HUES6 (cell line): Measurements from ENCODE around the gene CDH16.
A peak's percentile ranks its signal among the peaks of the same experiment; 100 is the strongest.
"Not testable (repeated sequence)": the region's sequence is repeated elsewhere in the genome, so short reads cannot be mapped to it uniquely, and the experiment has no call there.

Experiments used
- H3K27ac ChIP-seq: 2 replicates; pipeline ENCODE4 v1.7.0; 2013; ENCODE audit warnings: low read depth, mild to moderate bottlenecking, low read length, inconsistent platforms
- H3K27me3 ChIP-seq: 2 replicates; pipeline ENCODE4 v1.6.1; 2013; ENCODE audit warnings: low read length; ENCODE audit not compliant: control insufficient read depth, insufficient read depth
- H3K36me3 ChIP-seq: 2 replicates; pipeline ENCODE4 v1.6.1; 2013; ENCODE audit warnings: low read length; ENCODE audit not compliant: control insufficient read depth, insufficient read depth
- H3K4me1 ChIP-seq: 2 replicates; pipeline ENCODE4 v1.6.1; 2013; ENCODE audit warnings: low read length; ENCODE audit not compliant: control insufficient read depth, insufficient read depth
- H3K4me3 ChIP-seq: 2 replicates; pipeline ENCODE4 v1.5.1; 2013; ENCODE audit warnings: low read depth, low read length
- H3K9ac ChIP-seq: one replicate; pipeline ENCODE4 v1.6.1; 2013; ENCODE audit warnings: mild to moderate bottlenecking, low read length
- H3K9me3 ChIP-seq: 2 replicates; pipeline ENCODE4 v1.6.1; 2013; ENCODE audit warnings: low read depth, low read length; ENCODE audit not compliant: control insufficient read depth, insufficient read depth

Gene CDH16, protein sequence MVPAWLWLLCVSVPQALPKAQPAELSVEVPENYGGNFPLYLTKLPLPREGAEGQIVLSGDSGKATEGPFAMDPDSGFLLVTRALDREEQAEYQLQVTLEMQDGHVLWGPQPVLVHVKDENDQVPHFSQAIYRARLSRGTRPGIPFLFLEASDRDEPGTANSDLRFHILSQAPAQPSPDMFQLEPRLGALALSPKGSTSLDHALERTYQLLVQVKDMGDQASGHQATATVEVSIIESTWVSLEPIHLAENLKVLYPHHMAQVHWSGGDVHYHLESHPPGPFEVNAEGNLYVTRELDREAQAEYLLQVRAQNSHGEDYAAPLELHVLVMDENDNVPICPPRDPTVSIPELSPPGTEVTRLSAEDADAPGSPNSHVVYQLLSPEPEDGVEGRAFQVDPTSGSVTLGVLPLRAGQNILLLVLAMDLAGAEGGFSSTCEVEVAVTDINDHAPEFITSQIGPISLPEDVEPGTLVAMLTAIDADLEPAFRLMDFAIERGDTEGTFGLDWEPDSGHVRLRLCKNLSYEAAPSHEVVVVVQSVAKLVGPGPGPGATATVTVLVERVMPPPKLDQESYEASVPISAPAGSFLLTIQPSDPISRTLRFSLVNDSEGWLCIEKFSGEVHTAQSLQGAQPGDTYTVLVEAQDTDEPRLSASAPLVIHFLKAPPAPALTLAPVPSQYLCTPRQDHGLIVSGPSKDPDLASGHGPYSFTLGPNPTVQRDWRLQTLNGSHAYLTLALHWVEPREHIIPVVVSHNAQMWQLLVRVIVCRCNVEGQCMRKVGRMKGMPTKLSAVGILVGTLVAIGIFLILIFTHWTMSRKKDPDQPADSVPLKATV

DNA sequence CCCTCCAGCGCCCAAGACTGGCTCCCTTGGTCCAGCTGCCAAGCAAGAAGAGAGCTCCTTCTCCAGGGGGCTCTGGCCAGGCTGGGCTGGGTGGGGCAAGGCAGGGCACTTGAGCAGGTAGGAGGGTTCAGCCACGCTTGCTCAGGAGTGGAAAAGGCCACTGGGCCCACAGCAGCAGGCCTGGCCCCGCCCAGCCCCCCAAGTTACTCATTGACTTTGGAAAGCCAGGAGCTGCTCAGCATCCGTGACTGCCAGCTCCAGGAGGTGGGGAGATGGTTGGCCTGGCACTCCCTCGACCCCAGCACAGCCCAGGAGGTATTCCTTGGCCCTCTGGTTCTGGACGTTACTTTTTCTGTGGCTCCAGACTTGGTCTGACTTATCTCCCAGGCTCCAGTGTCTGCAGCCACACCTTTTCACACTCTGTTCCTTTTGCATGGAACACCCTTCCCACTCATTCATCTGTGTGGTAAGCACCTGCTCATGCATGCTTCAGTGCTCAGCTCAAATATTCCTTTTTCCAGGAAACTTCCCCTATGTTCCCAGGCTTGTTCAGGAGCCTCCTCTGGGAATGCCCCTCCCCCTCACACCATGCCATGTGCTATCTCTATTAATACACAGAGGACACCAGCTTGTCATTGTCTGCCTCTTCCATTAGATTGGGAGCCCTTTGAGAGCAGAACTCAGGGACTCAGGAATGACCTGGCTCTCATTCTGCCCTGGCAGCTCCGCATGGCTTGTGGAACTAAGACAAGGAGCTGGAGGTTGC, at the start of gene CDH16:
TSS of gene CDH16 (minus strand) at position 83 of the 766 bp plus-strand sequence. CDS start 820 bp downstream, outside the sequence.
- Histone ChIP-seq H3K4me1 (no peaks in the 10 kb centered on the region), H3K36me3 (no peaks in the 10 kb centered on the region), H3K9me3 (no peaks in the 10 kb centered on the region), H3K27me3 (peaks cover 62% of the 10 kb centered on the region), H3K27ac (no peak within 1 kb of the TSS), H3K9ac (no peak within 1 kb of the TSS), H3K4me3 (no peak within 1 kb of the TSS)

DNA sequence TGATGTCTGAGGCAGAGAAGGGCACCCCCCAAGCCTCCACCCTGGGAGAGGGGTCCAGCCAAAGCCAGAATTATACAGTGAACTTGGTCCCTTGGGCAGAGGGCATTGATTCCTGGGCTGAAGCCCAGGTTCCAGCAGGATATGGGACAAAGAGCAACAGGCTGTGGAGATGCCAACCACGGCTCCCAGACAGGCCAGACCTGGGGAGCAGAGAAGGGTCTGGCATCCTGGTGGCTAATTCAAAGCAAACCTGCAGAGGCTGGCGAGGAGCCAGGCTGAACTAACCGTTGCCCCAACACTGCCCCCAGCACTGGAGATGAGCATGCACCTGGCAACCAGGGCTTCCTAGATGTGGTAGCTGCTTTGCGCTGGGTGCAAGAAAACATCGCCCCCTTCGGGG, 45.4 kb upstream of the CDH16 start:
- Histone ChIP-seq H3K9ac (no peak overlapping the region), H3K36me3 (no peaks in the 10 kb centered on the region), H3K27me3 (no peaks in the 10 kb centered on the region), H3K4me1 (peaks cover 3% of the 10 kb centered on the region; the same call in 1 of the 2 replicates), H3K4me3 (no peak overlapping the region), H3K9me3 (no peaks in the 10 kb centered on the region), H3K27ac (no peak overlapping the region)

DNA sequence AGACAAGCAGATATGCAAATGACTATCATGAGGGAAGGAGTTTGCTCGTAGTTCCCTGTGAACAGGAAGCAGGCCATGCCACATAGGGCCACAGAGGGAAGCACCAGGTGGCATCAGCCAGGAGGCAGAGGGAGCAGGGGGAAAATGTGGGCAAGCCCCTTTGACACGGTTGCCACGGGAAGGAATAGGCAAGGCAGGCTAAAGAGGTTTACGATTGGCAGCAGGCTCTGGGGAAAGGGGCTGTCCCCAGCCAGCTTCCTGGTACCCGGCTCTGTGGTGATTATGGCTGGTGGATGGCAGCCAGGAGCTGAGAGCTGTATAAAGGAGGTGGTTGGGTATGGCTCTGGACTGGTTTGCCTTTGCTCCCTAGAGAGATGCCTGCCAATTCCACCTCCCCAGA, 43.2 kb upstream of the CDH16 start:
- Histone ChIP-seq H3K9me3 (no peaks in the 10 kb centered on the region), H3K4me1 (peaks cover 3% of the 10 kb centered on the region; the same call in 1 of the 2 replicates), H3K4me3 (no peak overlapping the region), H3K27ac (no peak overlapping the region), H3K27me3 (no peaks in the 10 kb centered on the region; the same call in 1 of the 2 replicates), H3K9ac (no peak overlapping the region), H3K36me3 (no peaks in the 10 kb centered on the region)

DNA sequence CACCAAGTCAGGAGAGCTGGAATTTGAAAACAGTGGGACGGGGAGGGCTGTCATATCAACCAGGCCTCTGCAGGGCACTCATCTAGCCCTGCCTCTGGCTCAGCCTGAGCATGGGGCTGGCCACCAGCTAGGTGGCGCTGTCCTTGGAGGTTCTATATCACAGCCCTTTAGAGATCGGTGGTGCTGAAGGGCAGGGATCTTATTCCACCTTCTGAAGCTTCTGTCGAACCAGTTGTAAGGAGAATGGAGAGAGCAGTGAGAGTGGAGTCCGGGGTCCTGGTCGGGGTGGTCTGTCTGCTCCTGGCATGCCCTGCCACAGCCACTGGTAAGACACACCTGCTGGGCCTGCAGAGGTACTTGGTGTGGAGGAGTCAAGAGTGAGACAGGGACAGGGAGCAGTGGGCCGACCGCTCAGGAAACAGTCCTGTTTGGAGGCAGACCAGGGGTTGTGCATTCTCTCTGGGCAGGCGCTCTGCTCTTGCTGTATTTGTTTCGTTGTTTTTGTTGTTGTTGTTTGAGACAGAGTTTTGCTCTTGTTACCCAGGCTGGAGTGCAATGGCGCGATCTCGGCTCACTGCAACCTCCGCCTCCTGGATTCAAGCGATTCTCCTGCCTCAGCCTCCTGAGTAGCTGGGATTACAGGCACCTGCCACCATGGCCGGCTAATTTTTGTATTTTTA, 42.5 kb upstream of the CDH16 start, which contains the start of gene CES3:
TSS of gene CES3 (plus strand) at position 202 of the 680 bp plus-strand sequence. CDS start at position 244, 42 bp downstream.
- H3K9ac ChIP-seq: no peak within 1 kb of the TSS
- H3K4me3 ChIP-seq: peak within 1 kb of the TSS; percentile 49
- no peaks in the 10 kb centered on the region for H3K36me3 ChIP-seq
- no peak within 1 kb of the TSS for H3K27ac ChIP-seq
- peaks cover 3% of the 10 kb centered on the region; the same call in 1 of the 2 replicates for H3K4me1 ChIP-seq
- H3K27me3 ChIP-seq: no peaks in the 10 kb centered on the region; the same call in 1 of the 2 replicates
- no peaks in the 10 kb centered on the region for H3K9me3 ChIP-seq

DNA sequence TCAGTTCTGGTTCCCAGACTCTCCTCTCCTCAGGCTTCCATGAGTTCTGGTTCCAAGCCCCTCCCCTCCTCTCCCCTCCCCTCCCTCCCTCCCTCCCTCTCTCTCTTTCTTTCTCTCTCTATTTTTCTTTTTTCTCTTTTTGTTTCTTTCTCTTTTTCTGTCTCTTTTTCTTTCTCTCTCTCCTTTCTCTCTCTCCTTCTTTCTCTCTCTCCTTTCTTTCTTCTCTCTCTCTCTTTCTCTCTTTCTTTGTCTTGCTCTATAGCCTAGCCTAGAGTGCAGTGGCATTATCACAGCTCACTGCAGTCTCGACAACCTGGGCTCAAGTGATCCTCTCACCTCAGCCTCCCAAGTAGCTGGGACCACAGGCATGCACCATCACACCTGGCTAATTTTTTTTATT, 41.6 kb upstream of the CDH16 start:
- Histone ChIP-seq H3K9me3 (no peaks in the 10 kb centered on the region), H3K27me3 (no peaks in the 10 kb centered on the region; the same call in 1 of the 2 replicates), H3K4me1 (peaks cover 3% of the 10 kb centered on the region; the same call in 1 of the 2 replicates), H3K9ac (no peak overlapping the region), H3K36me3 (no peaks in the 10 kb centered on the region), H3K27ac (no peak overlapping the region), H3K4me3 (no peak overlapping the region)

DNA sequence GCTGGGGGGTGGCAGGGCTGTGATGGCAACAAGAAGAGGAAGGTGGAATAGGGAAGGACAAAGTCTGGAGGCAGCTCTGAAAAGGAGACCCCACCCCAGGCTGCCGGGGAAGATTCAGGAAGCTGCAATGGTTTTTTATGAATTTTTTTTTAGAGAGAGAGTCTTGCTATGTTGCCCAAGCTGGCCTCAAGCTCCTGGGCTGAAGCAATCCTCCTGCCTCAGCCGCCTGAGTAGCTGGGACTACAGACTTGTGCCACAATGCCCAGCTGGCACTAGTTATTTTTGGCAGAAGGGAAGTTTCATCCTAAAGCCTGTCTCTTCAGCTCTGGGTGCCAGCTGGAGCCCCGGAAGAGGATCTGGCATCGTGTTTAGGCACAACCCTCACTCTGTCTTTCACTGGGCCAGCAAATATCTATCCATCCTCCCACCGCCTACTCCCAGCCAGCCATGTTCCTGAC, 41.0 kb upstream of the CDH16 start:
- Histone ChIP-seq H3K9ac (no peak overlapping the region), H3K27me3 (no peaks in the 10 kb centered on the region; the same call in 1 of the 2 replicates), H3K4me3 (no peak overlapping the region), H3K4me1 (peaks cover 3% of the 10 kb centered on the region; the same call in 1 of the 2 replicates), H3K9me3 (no peaks in the 10 kb centered on the region), H3K36me3 (no peaks in the 10 kb centered on the region), H3K27ac (no peak overlapping the region)

DNA sequence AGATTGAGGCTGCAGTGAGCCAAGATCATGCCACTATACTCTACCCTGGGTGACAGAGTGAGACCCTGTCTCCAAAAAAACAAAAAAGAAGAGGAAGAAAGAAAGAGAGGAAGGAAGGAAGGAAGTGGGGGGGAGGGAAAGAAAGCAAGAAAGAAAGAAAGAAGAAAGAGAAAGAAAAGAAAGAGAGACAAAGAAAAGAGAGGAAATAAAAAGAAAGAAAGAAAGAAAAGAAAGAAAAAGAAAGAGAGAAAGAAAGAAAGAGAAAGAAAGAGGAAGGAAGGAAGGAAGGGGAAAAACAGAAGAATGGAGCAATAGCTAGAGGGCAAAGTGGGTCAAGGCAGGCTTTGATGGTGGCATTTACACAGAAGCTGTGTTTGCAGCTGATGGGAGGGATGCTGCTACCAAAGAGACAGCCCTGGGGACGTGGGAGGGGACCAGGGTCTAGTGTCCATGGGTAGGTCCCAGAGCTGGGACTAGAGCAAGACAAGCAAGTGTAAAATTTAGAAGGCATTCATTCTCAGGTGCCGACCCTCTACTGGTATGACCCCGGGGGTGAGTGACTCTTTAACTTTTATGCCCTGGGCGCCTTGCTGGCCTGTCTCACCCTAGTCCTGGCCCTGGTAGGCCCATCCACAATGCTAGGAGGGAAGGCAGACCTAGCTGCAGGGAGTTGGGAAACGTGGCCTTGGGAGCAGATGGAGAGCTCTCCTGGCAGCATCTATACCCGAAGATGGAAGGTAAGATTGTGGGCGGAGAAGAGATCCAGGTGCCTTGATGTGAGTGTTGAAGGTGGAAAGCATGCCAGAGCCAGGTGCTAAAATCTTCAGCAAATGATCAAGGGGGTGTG, 40.4 kb upstream of the CDH16 start:
- no peak overlapping the region for H3K9ac ChIP-seq
- no peak overlapping the region for H3K4me3 ChIP-seq
- peaks cover 3% of the 10 kb centered on the region; the same call in 1 of the 2 replicates for H3K4me1 ChIP-seq
- no peaks in the 10 kb centered on the region for H3K36me3 ChIP-seq
- no peaks in the 10 kb centered on the region; the same call in 1 of the 2 replicates for H3K27me3 ChIP-seq
- H3K9me3 ChIP-seq: no peaks in the 10 kb centered on the region
- no peak overlapping the region for H3K27ac ChIP-seq

DNA sequence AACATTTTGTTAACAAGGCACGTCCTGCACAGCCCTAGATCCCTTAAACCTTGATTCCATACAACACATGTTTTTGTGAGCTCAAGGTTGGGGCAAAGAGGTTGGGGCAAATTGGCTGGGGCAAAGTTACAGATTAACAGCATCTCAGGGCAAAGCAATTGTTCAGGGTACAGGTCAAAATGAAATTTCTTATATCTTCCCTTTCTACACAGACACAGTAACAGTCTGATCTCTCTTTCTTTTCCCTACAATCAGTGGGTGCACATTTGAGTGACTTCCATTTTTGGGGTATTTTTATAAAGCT, 37.4 kb upstream of the CDH16 start:
- not testable (repeated sequence) for H3K36me3 ChIP-seq, H3K9ac ChIP-seq, H3K27me3 ChIP-seq, H3K27ac ChIP-seq, H3K4me3 ChIP-seq, H3K4me1 ChIP-seq, H3K9me3 ChIP-seq

DNA sequence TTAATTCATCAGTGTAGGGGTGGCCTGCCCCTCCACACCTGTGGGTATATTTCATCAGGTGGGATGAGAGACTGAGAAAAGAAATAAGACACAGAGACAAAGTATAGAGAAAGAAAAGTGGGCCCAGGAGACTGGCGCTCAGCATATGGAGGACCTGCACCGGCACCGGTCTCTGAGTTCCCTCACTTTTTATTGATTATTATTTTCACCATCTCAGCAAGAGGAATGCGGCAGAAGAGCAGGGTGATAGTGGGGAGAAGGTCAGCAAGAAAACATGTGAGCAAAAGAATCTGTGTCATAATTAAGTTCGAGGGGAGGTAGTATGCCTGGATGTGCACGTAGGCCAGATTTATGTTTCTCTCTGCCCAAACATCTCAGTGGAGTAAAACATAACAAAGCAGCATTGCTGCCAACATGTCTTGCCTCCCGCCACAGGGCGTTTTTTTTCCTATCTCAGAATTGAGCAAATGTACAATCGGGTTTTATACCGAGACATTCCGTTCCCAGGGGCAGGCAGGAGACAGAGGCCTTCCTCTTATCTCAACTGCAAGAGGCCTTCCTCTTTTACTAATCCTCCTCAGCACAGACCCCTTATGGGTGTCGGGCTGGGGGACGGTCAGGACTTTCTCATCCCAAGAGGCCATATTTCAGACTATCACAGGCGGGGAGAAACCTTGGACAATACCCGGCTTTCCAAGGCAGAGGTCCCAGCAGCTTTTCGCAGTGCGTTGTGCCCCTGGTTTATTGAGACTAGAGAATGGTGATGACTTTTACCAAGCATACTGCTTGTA, 36.9 kb upstream of the CDH16 start:
- not testable (repeated sequence) for H3K4me3 ChIP-seq, H3K36me3 ChIP-seq, H3K9me3 ChIP-seq, H3K9ac ChIP-seq, H3K27ac ChIP-seq, H3K27me3 ChIP-seq, H3K4me1 ChIP-seq
